ENCODE measurements around the gene CRIP2.

CRIP2 gene, protein sequence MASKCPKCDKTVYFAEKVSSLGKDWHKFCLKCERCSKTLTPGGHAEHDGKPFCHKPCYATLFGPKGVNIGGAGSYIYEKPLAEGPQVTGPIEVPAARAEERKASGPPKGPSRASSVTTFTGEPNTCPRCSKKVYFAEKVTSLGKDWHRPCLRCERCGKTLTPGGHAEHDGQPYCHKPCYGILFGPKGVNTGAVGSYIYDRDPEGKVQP

DNA sequence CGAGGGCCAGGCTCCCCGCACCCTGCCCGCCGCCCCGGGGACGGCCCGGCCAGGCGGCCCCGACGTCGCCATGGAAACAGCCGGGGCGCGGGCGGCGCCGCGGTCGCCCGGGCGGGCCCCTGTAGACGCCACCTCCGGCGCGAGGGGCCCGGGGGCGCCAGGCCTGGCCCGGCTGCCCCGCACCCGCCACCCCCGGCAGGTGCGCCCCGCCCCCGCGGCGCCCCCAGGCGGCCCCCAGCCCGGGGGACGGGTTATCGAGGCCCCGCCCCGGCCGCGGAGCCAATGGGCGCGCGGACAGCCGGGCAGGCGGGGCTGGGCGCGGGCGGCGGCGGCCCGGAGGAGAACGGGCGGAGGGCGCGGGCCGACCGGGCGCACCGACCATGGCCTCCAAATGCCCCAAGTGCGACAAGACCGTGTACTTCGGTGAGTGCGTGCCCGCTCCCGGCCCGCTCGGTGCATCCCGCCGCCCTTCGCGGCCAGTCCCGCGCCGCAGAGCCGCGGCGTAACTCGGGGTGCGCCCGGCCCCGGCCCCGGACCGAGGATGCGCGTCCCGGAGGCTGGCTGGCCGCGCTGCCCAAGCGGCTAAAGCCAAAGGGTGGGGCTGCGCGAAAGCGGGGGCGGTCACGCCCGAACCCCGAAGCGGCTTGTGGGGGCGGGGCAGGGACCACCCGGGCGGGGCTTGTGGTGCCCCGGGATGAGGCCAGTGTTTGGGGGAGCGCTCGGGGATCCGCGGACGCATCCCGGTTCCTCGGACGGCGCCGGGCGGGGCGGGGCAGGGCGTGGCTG lies at the start of gene CRIP2:
CRIP2 (plus strand) TSS at position 339 of the 786 bp plus-strand sequence; CDS start at position 381, 42 bp downstream.
- DNase-seq: peak in 1 of 2 experiments; percentile 56

DNA sequence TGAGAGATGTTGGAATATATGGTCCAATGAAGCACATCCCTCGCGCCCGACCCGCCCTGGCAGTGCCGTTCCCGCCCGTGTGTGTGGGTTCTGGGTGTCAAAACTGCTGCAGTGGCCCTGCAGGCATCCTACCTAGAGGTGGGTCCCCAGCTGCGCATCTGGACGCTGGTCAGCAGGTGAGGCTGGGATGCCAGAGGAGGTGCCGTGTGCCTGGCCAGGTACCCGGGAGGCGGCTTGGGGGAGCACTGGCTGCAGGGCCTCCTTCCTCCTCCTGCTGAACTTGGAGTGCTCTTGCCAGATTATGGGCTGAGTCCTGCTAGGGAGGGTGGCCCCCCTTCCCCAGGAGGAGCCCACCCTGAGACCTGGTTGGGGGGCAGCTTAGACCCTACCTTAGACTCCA lies 49.8 kb upstream of the CRIP2 start:
- no peak for DNase-seq

DNA sequence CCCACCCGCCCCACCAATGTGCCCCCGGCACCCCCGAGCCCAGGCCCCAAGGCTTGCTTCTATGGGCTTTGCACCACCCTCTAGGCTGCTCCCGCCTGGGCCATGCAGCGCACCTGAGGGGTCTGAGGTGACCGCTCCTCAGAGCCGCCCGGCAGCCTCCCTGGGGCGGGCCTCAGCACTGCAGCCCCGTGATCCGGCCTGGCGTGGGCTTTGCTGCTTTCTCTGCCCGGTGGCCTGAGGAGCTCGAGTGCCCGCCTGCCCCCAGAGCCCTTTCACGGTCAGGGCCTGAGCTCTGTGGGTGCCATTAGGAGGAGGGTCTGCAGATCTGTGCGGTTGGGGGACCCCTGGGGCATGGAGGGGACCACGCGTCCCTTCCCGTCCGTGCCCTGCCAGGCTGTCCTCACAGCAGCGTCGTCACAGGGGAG lies 48.8 kb upstream of the CRIP2 start:
- DNase-seq: no peak

DNA sequence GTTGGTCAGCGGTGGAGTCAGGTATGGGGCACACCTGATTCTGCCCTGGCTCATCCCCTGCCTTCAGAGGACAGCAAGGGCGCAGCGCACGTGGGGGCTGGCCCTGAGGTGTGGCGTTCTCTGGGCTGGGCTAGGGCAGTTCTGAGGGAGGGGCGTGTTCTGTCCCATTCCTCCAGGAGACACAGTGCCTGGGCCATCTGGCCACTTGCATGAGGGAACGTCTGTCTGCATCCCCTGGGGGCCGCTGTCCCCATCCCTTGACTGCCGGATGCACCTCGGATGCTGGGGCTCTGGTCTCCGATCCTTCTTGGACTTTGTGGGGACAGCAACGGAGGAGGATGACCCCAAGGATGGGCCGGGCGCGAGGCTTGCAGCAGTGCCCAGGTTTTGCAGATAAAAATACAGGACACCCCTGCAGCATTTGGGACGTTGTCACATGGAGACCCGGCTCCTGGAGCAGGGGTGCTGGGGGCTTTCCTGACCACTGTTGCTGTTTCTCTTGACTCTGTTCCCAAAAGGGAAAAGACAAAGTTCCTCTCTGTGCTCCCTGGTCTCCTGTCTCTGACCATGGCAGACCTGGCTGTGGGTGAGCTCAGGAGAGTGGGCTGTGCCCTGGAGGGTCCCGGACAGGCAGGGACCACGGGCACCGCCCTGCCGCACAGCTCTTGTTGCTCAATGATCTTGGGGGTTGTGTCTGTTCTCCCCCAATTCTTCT lies 48.0 kb upstream of the CRIP2 start:
- DNase-seq: no peak

DNA sequence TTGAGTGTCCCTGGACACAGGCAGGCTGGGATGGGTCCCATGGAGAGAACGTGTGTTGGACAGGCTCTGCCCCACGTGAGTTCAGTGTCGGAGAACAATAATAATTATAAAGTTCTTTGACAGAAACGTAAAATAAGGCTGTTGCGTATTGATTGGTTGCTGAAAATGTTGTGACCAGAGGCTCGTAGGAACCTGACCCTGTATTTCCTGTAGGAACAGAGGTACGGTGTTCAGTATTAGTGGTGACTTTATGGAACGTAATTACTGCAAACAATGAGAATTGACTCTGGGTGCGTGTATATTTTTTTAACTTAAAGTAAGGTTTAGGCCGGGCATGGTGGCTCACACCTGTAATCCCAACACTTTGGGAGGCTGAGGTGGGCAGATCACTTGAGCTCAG lies 47.2 kb upstream of the CRIP2 start:
- DNase-seq: no peak

DNA sequence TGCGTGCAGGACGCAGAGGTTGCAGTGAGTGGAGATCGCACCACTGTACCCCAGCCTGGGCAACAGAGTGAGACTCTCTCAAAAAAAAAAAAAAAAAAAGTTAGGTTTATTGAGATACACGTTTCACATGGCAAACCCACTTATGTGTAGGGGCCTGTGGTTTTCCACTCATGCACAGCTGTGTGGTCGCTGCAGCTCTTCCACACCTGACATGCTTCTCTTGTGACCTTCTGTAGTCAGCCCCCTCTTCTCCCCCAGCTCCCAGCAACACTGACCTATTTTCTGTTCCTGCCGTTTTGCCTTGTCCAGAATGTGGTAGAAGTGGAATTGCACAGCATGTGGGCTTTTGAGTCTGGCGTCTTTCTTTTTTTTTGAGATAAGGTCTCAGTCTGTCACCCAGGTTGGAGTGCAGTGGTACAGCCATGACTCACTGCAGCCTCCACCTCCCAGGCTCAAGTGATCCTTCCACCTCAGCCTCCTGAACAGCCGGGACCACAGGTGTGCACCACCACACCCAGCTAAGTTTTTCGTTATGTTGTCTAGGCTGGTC lies 46.6 kb upstream of the CRIP2 start:
- no peak for DNase-seq

DNA sequence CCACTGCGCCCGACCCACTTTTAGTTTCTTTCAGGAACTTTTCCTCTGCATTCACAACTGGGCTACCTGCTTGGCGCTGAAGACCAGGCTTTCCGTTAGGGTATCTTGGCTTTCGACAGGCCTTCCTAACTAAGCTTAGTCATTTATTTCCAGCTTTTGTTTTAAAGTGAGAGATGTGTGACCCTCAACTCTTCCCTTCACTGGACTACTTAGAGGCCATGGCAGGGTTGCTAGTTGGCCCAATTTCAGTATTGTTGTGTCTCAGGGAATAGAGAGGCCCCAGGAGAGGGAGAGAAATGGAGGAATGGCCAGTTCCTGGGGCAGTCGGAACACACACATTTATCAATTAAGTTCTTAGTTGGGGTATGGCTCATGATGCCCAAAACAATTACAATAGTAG lies 44.6 kb upstream of the CRIP2 start:
- DNase-seq: no peak

DNA sequence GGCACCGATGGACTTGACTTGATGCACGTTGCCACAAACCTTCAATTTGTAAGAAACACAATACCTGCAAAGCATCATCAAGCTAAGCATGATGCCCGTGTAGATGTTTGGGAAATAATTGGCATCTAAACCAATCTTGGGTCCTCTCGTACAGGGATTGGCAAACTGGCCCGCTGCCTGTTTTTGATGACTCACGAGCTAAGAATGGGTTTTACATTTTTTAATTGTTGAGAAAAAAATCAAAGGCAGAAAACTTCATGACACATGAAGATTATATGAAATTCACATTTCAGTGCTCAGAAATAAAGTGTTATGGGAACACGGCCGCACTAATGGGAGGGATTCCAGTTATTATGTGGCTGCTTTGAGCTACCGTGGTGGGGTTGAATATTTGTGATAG lies 44.1 kb upstream of the CRIP2 start:
- DNase-seq: no peak

DNA sequence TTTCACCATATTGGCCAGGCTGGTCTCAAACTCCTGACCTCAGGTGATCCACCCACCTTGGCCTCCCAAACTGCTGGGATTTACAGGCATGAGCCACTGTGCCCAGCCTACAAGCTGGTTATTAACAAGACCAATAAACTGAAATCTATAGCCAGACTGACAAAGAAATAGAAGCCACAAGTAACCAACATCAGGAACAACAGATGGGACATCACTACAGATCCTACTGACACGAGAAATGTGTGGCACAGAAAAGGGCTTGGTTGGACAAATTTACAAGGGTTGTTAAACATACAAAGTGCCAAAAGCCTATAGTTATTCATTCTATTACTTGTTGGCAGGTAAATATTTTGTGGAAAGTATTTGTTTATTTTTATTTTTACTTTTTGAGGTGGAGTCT lies 43.4 kb upstream of the CRIP2 start:
- no peak for DNase-seq

DNA sequence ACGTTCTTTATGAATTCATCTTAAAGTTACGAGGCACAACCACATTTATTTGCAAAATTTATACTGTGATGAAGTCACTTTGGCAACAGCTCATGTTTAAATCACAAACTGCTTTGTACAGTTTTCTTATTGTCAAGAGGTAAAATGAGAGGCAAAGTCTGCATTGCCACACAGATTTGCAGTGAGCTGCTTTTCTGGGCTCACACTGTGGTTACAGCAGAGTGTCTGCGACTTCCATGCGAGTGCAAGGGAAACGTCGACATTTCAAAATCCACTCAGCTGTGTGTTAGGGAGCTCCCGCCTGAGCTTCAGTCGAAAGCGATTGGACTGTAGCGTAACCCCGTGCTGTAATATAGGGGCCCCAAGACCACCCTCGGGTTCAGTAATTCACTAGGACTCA lies 42.0 kb upstream of the CRIP2 start:
- DNase-seq: no peak

DNA sequence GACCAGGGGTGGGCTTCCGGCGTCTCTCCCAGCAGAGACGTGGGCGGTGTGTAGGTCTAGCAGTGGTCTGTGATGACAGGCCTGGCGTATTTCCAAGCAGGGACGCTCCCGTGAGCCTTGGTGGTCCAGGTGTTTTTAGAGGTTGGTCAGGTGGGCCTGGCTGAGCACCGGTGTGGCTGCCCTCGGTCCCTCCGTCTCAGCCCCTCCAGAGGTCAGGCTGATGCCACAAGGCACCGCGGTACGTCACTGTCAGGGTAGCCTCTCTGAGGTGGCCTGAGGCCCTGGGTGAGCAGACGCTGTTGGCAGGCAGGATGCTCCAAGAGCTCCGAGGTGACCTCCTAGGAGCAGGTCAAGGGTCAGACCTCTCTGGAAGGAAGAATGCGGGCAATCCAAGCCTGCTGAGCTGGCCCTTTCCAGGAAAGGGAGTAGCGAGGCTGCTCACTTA lies 41.4 kb upstream of the CRIP2 start:
- no peak for DNase-seq

DNA sequence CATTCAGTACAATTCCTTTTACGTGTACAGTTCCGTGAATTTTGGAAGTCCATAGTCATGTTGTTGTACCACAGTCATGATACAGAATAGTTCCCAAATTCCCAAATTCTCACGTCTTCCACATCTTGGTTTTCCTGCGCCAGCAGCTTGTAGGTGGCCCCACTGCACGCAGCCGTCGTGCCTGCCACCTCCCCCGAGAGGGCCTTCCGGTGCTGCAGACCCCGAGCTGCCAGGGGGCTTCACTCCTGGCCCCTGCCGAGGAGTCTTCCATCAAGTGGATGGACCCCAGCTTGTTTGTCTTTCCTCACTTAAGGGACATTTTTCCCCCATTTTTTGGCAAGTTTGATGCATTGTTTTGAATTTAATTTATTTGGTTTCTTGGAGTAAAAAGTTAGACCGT lies 38.2 kb upstream of the CRIP2 start:
- no peak for DNase-seq

DNA sequence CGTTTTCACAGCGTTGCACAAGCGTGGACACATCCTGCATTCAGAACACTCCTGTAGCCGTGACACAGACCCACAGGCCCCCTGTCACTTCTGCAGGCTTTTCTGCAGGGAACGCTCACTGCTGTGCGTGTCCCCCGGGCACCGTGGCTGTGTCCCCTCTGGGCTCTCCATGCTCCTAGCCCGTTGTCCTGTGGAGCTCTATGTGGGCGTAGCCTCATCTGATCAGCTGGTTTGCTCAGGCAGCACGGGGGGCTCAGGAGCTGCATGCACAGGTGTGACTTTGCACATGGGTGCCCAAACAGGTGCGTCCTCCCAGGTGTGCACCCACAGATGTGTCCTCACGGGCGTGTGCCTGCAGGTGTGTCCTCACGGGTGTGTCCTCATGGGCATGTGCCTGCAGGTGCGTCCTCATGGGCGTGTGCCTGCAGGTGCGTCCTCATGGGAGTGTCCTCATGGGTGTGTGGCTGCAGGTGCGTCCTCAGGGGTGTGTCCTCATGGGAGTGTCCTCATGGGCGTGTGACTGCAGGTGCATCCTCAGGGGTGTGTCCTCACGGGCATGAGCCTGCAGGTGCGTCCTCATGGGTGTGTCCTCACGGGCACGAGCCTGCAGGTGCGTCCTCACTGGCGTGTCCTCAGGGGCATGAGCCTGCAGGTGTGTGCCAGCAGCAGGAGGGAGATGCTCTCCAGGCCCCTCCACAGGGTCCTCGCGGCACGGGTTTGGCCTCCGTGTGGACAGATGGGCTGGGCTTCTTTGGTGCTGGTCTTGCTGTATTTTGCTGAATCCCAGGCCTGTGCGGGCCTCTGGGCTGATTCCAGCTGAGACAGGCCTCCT lies 37.5 kb upstream of the CRIP2 start:
- DNase-seq: peak; percentile 56 to 75

DNA sequence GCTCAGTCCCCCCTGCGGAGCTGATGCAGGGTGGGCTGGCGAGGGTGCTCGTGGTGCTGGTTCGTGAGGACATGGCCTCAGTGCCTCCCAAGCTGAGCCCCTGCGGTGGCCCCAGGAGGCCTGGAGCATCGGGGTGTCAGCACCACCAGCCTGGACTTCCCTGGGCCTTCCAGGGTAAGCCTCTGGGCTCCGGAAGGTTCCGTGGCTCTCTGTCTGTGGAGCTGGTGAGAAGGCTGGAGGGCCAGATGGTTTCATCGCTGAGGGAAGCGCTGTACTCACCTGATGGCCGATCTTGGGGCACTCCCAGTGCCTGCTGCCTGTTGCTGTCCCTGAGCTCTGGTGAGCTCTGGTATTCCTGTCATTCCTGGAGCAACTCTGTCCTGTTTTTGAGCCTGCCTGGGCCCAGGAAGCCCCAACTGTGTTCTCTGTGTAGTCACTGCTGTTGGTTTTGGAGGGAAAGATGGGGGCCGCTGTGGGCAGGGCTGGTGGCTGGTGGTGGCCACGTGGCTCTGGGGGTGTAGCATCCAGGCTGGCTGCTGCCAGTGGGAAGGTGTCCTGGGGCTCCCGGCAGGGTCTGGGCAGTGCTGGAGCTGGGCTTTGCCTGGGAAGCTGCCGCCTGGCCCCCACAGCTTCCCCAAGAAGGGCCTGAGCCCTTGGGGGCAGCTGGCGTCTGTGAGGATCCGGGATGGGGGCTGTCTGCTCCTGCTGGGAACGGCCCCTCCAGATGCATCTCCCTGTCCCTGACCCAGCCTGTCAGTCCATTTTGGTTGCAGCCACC lies 36.7 kb upstream of the CRIP2 start:
- DNase-seq: no peak

DNA sequence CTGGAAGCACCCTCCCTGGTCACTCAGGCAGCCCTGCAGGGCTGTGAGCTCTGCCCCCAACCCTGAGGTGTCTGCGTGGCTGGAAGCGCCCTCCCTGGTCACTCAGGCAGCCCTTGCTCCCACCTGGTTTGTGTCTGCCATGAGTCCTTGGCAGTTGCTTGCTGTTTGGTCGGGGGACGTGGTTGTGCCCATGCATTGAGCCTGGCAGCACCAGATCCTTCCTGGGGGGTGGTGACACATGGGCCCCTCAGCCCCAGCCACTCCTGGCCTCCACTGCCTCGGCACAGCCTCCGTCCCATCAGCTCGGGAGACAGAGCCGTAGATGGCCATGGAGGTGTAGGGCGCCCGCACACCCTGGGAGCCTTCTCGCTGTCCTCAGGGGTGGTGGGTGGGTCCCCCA lies 35.4 kb upstream of the CRIP2 start:
- DNase-seq: no peak

DNA sequence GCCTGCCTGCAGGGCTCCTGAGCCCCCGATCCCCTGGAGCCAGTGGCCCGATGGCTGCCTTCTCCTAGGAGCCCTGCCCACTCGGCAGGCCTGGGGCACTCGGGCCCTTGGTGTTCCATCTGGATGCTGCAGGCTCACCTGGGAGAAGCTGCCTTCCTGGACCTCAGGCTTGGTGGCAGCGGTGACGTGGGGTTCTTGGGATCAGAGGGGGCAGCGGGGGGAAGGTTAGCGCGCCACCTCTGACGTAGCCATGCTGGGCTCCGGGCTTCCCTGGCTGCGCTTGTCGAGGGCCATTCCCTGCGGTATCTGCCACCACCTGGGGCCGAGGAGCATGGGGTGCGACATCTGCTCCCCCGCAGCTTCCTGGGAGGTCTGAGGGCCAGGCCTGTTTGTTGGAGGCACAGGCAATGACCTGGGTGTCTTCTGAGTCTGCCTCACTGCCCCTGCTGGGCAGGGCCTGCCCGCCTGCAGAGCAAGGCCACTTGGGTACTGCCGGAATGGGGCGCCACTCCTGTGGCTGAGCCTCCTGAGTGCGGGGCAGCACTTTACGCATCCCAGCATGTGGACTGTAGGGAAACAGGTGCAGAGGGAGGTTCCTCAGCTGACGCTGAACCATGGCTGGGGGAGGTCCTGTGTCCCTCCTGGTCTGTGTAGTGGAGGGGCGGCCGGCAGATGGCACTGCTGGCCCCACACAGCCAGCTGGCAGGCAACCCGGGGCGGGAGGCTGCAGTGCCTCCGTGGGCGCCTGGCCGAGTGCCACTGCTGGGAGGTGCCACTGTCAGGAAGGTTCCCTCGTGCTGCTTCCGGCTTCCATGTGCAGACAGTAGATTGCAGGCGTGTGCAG lies 34.7 kb upstream of the CRIP2 start:
- no peak for DNase-seq

DNA sequence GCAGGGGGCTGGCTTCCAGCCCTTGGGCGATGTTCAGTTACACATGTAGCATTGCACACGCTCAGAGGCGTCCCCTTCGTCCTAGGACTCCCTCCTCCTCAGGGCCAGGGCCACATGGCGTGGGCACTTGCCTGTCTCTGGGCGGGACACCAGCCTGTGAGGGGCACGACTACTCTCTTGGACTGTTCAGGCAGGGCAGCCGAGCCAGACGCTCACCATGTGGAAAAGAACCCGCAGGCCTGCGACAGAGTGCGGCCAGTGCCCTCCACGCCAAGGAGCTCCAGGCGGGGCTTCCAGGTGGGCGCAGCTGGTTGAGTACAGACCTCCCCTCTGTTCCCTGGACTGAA lies 34.1 kb upstream of the CRIP2 start:
- no peak for DNase-seq

DNA sequence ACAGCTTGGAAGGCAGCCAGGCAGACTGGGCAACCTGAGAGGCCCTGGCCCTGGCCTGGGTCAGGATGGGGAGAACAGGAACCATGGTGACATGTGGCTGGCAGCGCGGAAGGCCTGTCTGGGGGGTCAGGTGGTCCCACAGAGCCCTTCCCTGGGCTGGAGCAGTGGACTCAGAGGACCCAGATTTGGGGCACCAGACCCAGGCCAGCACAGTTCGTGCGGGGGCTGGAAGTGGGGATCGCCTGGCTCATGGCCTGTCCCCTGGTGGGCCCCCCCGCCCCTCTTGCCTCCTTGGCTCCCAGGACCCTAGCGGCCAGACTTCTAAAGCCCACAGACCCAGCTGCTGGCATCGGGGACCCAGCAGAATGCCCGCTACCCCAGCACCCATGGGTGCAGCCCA lies 33.6 kb upstream of the CRIP2 start:
- DNase-seq: no peak

DNA sequence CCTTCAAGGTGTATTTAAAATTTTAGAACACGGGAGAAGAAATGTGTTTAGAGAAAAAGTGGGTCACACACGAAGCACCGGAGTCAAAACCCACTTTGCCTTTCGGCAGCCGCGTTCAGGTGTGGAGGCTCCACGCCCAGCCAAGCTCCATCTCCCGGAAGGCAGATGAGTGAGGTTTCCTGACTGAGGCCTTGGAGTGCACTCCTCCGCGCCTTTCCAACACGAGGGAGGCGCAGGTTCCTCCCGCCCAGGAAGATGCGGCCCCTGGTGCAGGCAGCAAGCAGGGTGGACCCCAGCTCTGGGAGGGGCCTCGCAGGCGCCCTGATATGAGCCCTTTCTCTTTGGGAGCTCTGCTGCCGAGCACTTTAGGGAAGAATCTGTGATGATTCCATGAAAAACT lies 32.5 kb upstream of the CRIP2 start:
- no peak for DNase-seq

DNA sequence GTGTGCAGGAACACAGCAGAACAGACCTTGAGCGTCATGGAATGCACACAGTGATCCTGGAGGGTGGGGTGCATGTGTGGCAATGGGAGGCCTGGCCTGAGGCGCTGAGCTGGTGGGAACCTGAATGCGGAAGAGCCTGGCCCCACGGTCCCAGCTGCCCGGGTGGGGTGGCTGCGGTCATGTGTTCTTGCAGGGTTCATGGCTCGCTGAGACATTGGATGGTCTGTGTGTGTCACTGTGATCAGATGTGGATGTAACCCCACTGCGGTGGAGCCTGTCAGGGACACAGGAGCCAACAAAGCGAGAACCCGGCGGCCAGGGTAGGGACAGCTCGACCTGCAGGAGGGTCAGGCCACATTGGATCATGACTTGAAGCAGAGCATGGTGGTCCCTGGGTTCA lies 31.8 kb upstream of the CRIP2 start:
- no peak for DNase-seq

DNA sequence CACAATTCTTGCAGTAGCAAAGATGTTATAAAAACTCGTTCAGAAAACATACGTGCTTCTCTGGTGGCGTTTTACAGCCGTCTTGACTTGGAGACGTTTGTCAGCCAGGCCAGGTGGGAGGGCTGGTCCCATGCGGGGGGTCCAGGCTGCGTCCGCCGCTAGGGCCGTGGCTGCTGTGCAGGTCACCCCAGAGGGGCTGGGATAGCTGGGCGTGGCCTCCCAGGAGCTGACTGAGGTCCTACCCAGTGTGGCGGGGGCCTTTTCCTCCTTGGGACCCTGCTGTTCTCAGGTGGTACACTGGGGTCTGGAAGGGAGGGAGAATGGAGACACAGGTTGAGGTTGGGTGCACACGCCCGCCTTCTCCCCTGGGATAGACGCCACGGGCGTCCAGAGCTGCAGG lies 29.8 kb upstream of the CRIP2 start:
- DNase-seq: no peak

All from NCI-H187 (cell line).